Neuronal stem cell (in vitro differentiated cells): ENCODE results near the gene ZNF644.

ENCODE experiments used
- DNase-seq: peaks from one replicate; pipeline ENCODE4 v3.0.0-alpha.2; 2013; ENCODE audit warnings: low spot score
- H2AFZ ChIP-seq: one replicate; pipeline ENCODE4 v1.6.1; 2013; ENCODE audit warnings: mild to moderate bottlenecking, low read length, inconsistent platforms
- H2AK5ac ChIP-seq: 2 replicates; pipeline ENCODE4 v1.6.1; 2013; ENCODE audit warnings: low read depth, mild to moderate bottlenecking, inconsistent platforms, low read length, moderate library complexity, mixed read lengths
- H2BK120ac ChIP-seq: 2 replicates; pipeline ENCODE4 v1.6.1; 2013; ENCODE audit warnings: low read depth, mild to moderate bottlenecking, inconsistent platforms, low read length, moderate library complexity, mixed read lengths
- H2BK12ac ChIP-seq: one replicate; pipeline ENCODE4 v1.6.1; 2013; ENCODE audit warnings: low read length, inconsistent platforms
- H2BK15ac ChIP-seq: 2 replicates; pipeline ENCODE4 v1.6.1; 2013; ENCODE audit warnings: mild to moderate bottlenecking, low read length, inconsistent platforms, mixed read lengths
- H2BK5ac ChIP-seq: one replicate; pipeline ENCODE4 v1.6.1; 2013; ENCODE audit warnings: inconsistent platforms, mild to moderate bottlenecking, low read length, moderate library complexity
- H3K14ac ChIP-seq: one replicate; pipeline ENCODE4 v1.6.1; 2013; ENCODE audit warnings: low read length, inconsistent platforms
- H3K18ac ChIP-seq: 2 replicates; pipeline ENCODE4 v1.6.1; 2013; ENCODE audit warnings: low read length, inconsistent platforms
- H3K23ac ChIP-seq: 2 replicates; pipeline ENCODE4 v1.6.1; 2013; ENCODE audit warnings: low read depth, mild to moderate bottlenecking, mixed read lengths, low read length, inconsistent platforms; ENCODE audit not compliant: poor library complexity
- H3K27ac ChIP-seq: replicated peaks from 3 replicates; pipeline ENCODE4 v1.5.1; 2013; ENCODE audit warnings: low read length, inconsistent platforms
- H3K27me3 ChIP-seq, 3 experiments: 2 replicates each; pipeline ENCODE4 v1.6.1; 2013; ENCODE audit warnings: low read length in 3 of 3, mild to moderate bottlenecking in 2 of 3, inconsistent platforms in 1 of 3, low read depth in 1 of 3, mixed read lengths in 1 of 3, moderate library complexity in 1 of 3; ENCODE audit not compliant: control insufficient read depth in 3 of 3, insufficient read depth in 3 of 3
- H3K36me3 ChIP-seq, 2 donors: replicated peaks in 1 of 2; 2 replicates each; pipeline ENCODE4 v1.6.1; 2013; ENCODE audit warnings: low read length in 2 of 2; ENCODE audit not compliant: control insufficient read depth in 2 of 2, insufficient read depth in 2 of 2
- H3K4ac ChIP-seq: 2 replicates; pipeline ENCODE4 v1.6.1; 2013; ENCODE audit warnings: inconsistent platforms, mild to moderate bottlenecking, low read length, moderate library complexity
- H3K4me1 ChIP-seq, 2 donors: 1 replicate in 1 of 2; 2 replicates in 1 of 2; pipeline ENCODE4 v1.6.1; 2013; ENCODE audit warnings: low read length in 2 of 2, low read depth in 1 of 2; ENCODE audit not compliant: control insufficient read depth in 2 of 2, insufficient read depth in 1 of 2
- H3K4me2 ChIP-seq: one replicate; pipeline ENCODE4 v1.6.1; 2013; ENCODE audit warnings: mild to moderate bottlenecking, low read length, inconsistent platforms; ENCODE audit not compliant: insufficient read depth, poor library complexity, severe bottlenecking
- H3K4me3 ChIP-seq, 2 donors: 2 replicates each; pipeline ENCODE4 v1.5.1; 2013; ENCODE audit warnings: low read length in 2 of 2, mild to moderate bottlenecking in 2 of 2, inconsistent platforms in 1 of 2, moderate library complexity in 1 of 2
- H3K79me1 ChIP-seq: one replicate; pipeline ENCODE4 v1.6.1; 2013; ENCODE audit warnings: low read depth, mild to moderate bottlenecking, inconsistent platforms, low read length, moderate library complexity
- H3K9ac ChIP-seq: one replicate; pipeline ENCODE4 v1.6.1; 2013; ENCODE audit warnings: mild to moderate bottlenecking, low read depth, low read length, inconsistent platforms; ENCODE audit not compliant: poor library complexity
- H3K9me3 ChIP-seq, 2 donors: replicated peaks in 1 of 2; 2 replicates each; pipeline versions ENCODE3 to v1.6.1; 2013; ENCODE audit warnings: low read length in 2 of 2, mild to moderate bottlenecking in 2 of 2, inconsistent platforms in 1 of 2, low read depth in 1 of 2, mixed read lengths in 1 of 2, moderate library complexity in 1 of 2; ENCODE audit not compliant: control insufficient read depth in 2 of 2, insufficient read depth in 1 of 2
- H4K8ac ChIP-seq: one replicate; pipeline ENCODE4 v1.6.1; 2013; ENCODE audit warnings: low read depth, mild to moderate bottlenecking, inconsistent platforms, low read length, moderate library complexity
- H4K91ac ChIP-seq: one replicate; pipeline ENCODE4 v1.6.1; 2013; ENCODE audit warnings: low read length, low read depth, mild to moderate bottlenecking, inconsistent platforms; ENCODE audit not compliant: poor library complexity
- WGBS, 2 donors: extraction: QIAGEN DNeasy Blood & Tissue Kit; methylation state at CpG; one replicate each; pipeline ENCODE4 v1.1.7; 2013; ENCODE audit warnings: missing lambda C conversion rate in 2 of 2, mixed read lengths in 1 of 2; ENCODE audit not compliant: insufficient read length in 2 of 2, insufficient replicate concordance in 1 of 2; ENCODE audit errors: extremely low coverage in 2 of 2; 5-methylcytosine and 5-hydroxymethylcytosine counted together

Gene ZNF644

GRCh38 chr1:90943966-90944365, 77.9 kb downstream of the ZNF644 start:
- no peak overlapping the region for H2BK12ac ChIP-seq
- no peak overlapping the region for H2BK120ac ChIP-seq
- no peak overlapping the region for H3K4me2 ChIP-seq
- H3K27me3 ChIP-seq: no peaks in the 10 kb centered on the region
- no peaks in the 10 kb centered on the region for H3K4me1 ChIP-seq
- H3K27ac ChIP-seq: no peak overlapping the region
- no peak overlapping the region for H3K4me3 ChIP-seq
- DNase-seq: no peak
- H4K8ac ChIP-seq: no peak overlapping the region
- no peak overlapping the region for H2AK5ac ChIP-seq
- no peak overlapping the region for H2BK15ac ChIP-seq
- H3K4ac ChIP-seq: no peak overlapping the region
- no peak overlapping the region for H3K23ac ChIP-seq
- no peak overlapping the region for H4K91ac ChIP-seq
- no peak overlapping the region for H3K14ac ChIP-seq
- H2BK5ac ChIP-seq: no peak overlapping the region
- H3K36me3 ChIP-seq: peaks cover 8 to 36% of the 10 kb centered on the region in 2 donors
- no CpG with 5 or more reads among the region's 4 CpGs for WGBS, 2 donors
- peaks cover 0 to 3% of the 10 kb centered on the region in 2 donors for H3K9me3 ChIP-seq
- no peak overlapping the region for H3K18ac ChIP-seq
- H3K9ac ChIP-seq: no peak overlapping the region
- no peaks in the 10 kb centered on the region for H3K79me1 ChIP-seq
- H2AFZ ChIP-seq: no peak overlapping the region

GRCh38 chr1:90940746-90941145, 81.1 kb downstream of the ZNF644 start:
- H3K18ac ChIP-seq: no peak overlapping the region
- no peaks in the 10 kb centered on the region for H3K27me3 ChIP-seq
- WGBS, 2 donors: no CpG with 5 or more reads among the region's 2 CpGs

GRCh38 chr1:90936731-90937130, 85.1 kb downstream of the ZNF644 start:
- H4K91ac ChIP-seq: no peak overlapping the region
- no peaks in the 10 kb centered on the region for H3K4me1 ChIP-seq
- no peak overlapping the region for H2BK5ac ChIP-seq
- H3K79me1 ChIP-seq: no peaks in the 10 kb centered on the region
- peaks cover 10 to 86% of the 10 kb centered on the region in 2 donors for H3K36me3 ChIP-seq
- no peak overlapping the region for H3K4me3 ChIP-seq
- peaks cover 0 to 3% of the 10 kb centered on the region in 2 donors for H3K9me3 ChIP-seq
- H3K27me3 ChIP-seq: no peaks in the 10 kb centered on the region
- no peak overlapping the region for H3K14ac ChIP-seq
- H3K4ac ChIP-seq: no peak overlapping the region
- no peak overlapping the region for H2BK120ac ChIP-seq
- DNase-seq: no peak
- H3K4me2 ChIP-seq: no peak overlapping the region
- H3K23ac ChIP-seq: no peak overlapping the region
- no peak overlapping the region for H2BK12ac ChIP-seq
- H2BK15ac ChIP-seq: no peak overlapping the region
- no peak overlapping the region for H3K27ac ChIP-seq
- H3K18ac ChIP-seq: no peak overlapping the region
- no CpG with 5 or more reads among the region's 1 CpG for WGBS, 2 donors
- H4K8ac ChIP-seq: no peak overlapping the region
- no peak overlapping the region for H2AK5ac ChIP-seq
- H2AFZ ChIP-seq: no peak overlapping the region
- no peak overlapping the region for H3K9ac ChIP-seq

More at GRCh38 chr1:90940746-90941145, 81.1 kb downstream of the ZNF644 start:
- Histone ChIP-seq H3K9me3 (peaks cover 0 to 3% of the 10 kb centered on the region in 2 donors), H3K14ac (no peak overlapping the region), H2BK12ac (no peak overlapping the region), H2AFZ (no peak overlapping the region), H2BK5ac (no peak overlapping the region), H3K9ac (no peak overlapping the region), H4K8ac (no peak overlapping the region), H2AK5ac (no peak overlapping the region), H3K27ac (no peak overlapping the region), H3K36me3 (peaks cover 8 to 68% of the 10 kb centered on the region in 2 donors), H3K23ac (no peak overlapping the region), H3K4me2 (no peak overlapping the region), H3K4me3 (no peak overlapping the region), H3K79me1 (no peaks in the 10 kb centered on the region), H3K4me1 (no peaks in the 10 kb centered on the region), H3K4ac (no peak overlapping the region), H2BK120ac (no peak overlapping the region), H2BK15ac (no peak overlapping the region), H4K91ac (no peak overlapping the region)
- DNase-seq: no peak

GRCh38 chr1:90936061-90936460, 85.8 kb downstream of the ZNF644 start:
- Histone ChIP-seq H2AK5ac (no peak overlapping the region), H3K36me3 (peaks cover 10 to 81% of the 10 kb centered on the region in 2 donors)
- no CpG with 5 or more reads among the region's 4 CpGs for WGBS, 2 donors

More at GRCh38 chr1:90936061-90936460, 85.8 kb downstream of the ZNF644 start:
- no peak overlapping the region for H3K23ac ChIP-seq
- no peak overlapping the region for H2BK120ac ChIP-seq
- no peak overlapping the region for H2BK5ac ChIP-seq
- no peaks in the 10 kb centered on the region for H3K4me1 ChIP-seq
- no peak overlapping the region for H2BK12ac ChIP-seq
- no peaks in the 10 kb centered on the region for H3K79me1 ChIP-seq
- no peak overlapping the region for H4K91ac ChIP-seq
- H3K27me3 ChIP-seq: no peaks in the 10 kb centered on the region
- no peak for DNase-seq
- no peak overlapping the region for H3K4me2 ChIP-seq
- H4K8ac ChIP-seq: no peak overlapping the region
- no peak overlapping the region for H2BK15ac ChIP-seq
- H2AFZ ChIP-seq: no peak overlapping the region
- H3K18ac ChIP-seq: no peak overlapping the region
- no peak overlapping the region for H3K27ac ChIP-seq
- H3K4me3 ChIP-seq: no peak overlapping the region
- no peak overlapping the region for H3K14ac ChIP-seq
- H3K9me3 ChIP-seq: peaks cover 0 to 3% of the 10 kb centered on the region in 2 donors
- H3K9ac ChIP-seq: no peak overlapping the region
- H3K4ac ChIP-seq: no peak overlapping the region
